NCI-H2196 (cell line): ENCODE data around the gene SEC14L1.
"Not testable (repeated sequence)": the region's sequence is repeated elsewhere in the genome, so short reads cannot be mapped to it uniquely, and the experiment has no call there.

Experiments
- DNase-seq: peaks from one replicate; lab custom pipeline; 2025; ENCODE audit not compliant: unreplicated experiment; lab: John Stamatoyannopoulos, UW

SEC14L1 gene

DNA sequence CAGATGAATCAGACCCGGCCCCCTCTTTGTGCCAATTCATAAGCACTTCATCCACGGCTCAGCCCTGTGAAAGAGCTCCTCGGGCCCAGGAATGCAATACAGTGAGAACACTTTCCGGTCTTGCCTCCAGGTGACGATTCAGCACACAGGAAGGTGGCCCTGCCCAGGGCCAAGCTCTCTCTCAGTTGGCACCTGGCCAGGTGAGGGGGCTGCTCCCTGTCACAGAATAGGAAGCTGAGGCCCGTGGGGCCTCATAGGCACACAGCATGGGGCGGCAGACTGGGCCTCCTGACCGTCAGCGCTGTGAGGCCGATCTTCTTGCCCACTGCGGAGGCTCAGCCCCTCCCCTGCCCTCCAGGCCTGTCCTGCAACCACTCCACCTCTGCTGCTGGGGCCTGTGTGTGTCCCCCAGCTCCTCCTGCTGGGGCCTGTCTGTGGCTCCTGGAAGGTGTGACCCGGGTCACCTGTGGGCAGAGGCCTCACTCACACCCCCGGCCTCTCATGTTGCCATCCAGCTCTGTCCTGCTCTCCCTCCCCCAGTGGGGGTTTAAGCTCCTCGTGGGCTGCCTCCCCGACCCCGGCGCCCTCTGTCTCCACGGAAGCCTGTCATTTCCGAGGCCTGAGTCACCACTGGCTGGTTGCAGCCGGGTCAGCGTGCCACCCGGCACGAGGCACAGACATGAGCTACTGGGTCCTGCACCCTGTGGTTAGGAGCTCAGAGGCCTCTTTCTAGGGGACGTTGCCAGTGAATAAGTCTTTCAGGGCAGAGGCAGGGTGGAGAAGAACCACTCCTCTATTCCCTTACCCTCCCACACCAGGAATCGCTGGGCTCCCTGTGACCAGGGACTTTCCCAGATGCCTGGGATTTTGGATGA lies 114.4 kb downstream of the SEC14L1 start:
- DNase-seq = no peak

DNA sequence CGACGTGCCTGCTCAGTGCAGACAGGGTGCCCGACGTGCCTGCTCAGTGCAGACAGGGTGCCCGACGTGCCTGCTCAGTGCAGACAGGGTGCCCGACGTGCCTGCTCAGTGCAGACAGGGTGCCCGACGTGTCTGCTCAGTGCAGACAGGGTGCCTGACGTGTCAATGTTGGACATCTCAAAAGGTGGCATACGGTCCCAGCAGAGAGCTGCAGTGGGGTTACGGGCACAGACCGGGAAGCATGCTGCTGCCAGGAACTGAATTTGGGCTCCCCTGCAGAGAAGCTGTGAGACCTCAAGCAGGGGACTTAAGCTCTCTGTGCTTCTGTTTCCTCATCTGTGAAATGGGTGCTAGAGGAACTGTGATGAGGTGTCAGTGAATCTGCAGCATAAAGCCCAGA lies 115.2 kb downstream of the SEC14L1 start:
- DNase-seq = not testable (repeated sequence)

DNA sequence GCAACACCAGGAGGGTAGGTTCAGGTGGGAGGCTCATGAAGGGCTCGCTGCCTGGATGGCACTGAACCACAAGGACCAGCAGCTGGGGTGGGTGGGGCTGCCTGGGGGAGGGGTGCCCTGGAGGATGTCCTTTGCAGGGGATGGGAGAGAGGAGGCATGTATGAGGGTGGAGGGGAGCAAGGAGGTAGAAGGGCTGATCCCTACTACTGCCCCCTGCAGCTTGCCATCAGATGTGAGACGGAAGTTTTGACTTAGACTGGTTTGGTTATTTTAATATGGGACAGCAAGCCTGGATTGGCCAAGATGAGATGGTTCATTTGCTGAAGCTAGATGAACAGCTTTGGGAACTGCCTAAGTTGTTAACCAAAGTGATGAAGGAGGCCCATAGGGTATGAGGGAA lies 115.9 kb downstream of the SEC14L1 start:
- DNase-seq = no peak

DNA sequence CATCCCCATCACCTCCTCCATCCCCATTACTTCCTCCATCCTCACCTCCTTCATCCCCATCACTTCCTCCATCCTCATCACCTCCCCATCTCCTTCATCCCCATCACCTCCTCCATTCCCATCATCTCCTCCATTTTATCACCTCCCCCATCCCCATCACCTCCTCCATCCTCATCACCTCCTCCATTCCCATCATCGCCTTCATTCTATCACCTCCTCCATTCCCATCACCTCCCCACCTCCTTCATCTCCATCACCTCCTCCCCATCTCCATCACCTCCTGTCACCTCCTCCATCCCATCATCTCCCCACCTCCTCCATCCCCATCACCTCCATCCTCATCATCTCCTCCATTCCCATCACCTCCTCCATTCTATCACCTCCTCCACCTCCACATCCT lies 116.4 kb downstream of the SEC14L1 start:
- DNase-seq = no peak

DNA sequence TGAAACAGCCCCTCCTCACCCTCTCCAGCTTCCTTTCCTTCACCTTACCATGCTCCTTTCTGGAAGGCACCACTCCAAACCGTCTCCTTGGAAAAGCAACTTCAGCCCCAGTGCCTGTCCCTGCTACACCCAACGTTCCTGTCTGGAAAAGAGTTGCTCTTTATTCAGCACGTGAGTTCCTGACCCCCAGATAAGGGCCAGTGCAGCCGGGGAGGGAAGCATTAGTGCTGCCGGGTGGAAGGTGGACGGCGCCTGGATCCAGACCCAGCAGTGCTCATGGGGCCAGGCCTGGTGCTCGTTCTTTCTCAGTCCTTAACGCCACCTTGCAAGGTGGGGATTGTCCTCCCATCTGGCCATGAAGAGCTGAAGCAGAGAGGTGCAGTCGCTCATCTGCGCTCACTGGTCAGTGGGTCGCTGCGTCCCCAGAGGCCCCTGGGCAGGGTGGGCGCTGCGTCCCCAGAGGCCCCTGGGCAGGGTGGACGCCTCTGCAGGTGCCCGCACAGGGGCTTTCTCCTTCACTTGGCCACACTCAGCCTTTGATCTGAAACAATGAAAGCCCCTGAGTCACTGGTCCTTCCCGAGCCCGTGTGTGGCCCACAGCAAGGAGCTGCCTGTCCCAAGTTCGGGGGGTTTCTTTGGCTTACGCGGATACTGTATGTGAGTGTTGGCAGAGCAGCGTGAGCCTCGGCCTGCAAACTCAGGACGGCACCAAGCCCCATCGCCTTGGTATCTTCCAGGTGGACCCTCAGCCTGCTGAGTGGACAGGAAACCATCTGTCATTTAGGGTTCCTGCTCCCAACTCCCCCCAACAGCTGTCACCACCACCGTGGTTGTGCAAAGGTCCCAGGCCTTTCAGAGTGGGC lies 117.1 kb downstream of the SEC14L1 start:
- no peak for DNase-seq

DNA sequence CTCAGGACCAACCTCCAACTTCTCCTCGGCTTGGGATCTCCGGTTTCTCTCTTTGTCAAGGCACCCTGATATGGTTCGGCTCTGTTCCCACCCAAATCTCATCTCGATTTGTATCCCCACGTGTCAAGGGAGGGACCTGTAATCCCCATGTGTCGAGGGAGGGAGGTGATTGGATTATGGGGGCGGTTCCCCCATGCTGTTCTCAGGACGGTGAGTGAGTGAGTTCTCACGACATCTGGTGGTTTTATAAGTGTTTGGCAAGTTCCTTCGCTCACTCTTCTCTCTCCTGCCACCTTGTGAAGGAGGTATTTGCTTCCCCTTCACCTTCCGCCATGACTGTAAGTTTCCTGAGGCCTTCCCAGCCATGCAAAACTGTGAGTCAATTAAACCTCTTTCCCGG lies 117.9 kb downstream of the SEC14L1 start:
- DNase-seq = no peak

DNA sequence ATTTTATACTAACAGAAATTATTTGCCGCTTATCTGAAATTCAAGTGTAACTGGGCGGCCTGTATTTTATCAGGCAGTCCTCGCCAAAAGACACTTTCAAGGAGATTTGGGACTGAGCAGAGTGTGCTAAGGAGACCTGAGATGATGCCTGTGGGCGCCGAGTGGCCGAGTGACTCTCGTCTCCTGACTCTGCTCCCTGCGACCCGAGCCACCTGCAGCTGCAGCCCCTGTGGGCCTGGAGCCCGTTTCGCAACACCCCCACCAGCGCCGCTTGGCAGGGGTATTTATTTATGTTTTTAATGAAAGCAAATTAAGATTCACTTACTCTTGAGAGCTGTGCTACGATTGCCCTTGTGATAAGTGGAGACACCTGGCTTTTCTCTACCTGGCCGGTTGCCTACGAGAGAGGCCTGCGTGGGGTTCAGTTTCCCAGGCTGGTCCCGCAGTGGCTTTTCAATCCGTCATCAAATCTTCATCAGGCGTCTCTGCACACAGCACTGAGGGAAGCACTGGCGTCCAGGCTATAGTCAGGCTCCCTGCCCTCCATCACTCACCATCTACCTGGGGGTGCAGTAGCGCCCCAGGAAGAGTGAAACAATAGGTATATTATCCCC lies 124.0 kb downstream of the SEC14L1 start:
- DNase-seq = peak; percentile 68

DNA sequence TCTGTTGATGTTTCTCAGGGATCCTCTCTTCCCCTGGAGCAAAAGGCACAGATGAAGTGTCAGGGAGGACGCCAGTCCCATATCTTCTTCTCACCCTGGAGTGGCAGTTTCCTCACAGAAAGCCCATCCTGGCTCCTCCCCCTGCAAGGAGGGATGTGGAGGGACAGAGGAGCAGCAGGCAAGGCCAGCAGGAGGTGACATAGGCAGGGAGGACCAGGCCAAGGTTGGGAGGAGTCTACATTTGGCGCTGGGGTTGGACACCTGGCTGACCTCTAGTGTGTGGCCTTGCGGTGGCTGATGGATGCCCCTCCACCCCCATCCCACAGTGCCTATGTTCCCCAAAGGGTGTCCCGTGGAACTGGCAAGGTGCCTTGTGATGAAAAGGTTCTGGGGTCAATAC lies 125.4 kb downstream of the SEC14L1 start:
- DNase-seq = peak; percentile 46
